ENCODE results near the gene SLC24A5. TPM values are rescaled to one million over a fixed set of nuclear protein-coding genes. Genes with fewer than 3 reads are reported as not detected.
A peak's percentile ranks its signal among the peaks of the same experiment; 100 is the strongest.

The SLC24A5 gene
- total RNA-seq, 2 donors from 2014 or later, result not detected

GRCh38 chr15:48087844-48088243, 32.9 kb upstream of the SLC24A5 start:
- Histone ChIP-seq H3K9me3 (ENCODE audit: control insufficient read depth, low read length) (peaks cover 17% of the 10 kb centered on the region), H3K4me3 (ENCODE audit: low read length) (no peak overlapping the region), H3K27me3 (ENCODE audit: control insufficient read depth, insufficient read depth, low read length, poor library complexity, severe bottlenecking) (no peaks in the 10 kb centered on the region), H3K9ac (ENCODE audit: extremely low read depth, low read length, poor library complexity, severe bottlenecking) (no peak overlapping the region), H3K36me3 (ENCODE audit: control insufficient read depth, insufficient read depth, low read length) (no peaks in the 10 kb centered on the region), H3K27ac (ENCODE audit: low read depth, low read length) (no peak overlapping the region), H3K4me1 (ENCODE audit: control insufficient read depth, insufficient read depth, low read length) (no peaks in the 10 kb centered on the region)
- no peaks in the 10 kb centered on the region for H3K27me3 Mint-ChIP-seq (ENCODE audit: insufficient read depth)
- H3K4me1 Mint-ChIP-seq, result no peaks in the 10 kb centered on the region
- DNase-seq, result peak; percentile 49
- no peak for TF ChIP-seq CTCF (conservative IDR thresholded peaks at IDR 0.05)
- H3K36me3 Mint-ChIP-seq (ENCODE audit: low read depth), result no peaks in the 10 kb centered on the region
- no peak overlapping the region for H3K27ac Mint-ChIP-seq
- no peak overlapping the region for H3K4me3 Mint-ChIP-seq
- peaks cover 16% of the 10 kb centered on the region for H3K9me3 Mint-ChIP-seq
- WGBS, 2 experiments (ENCODE audit: insufficient coverage in 1 of 2, insufficient read length in 1 of 2), result 87 to 93% methylated on average over 2 to 3 of the region's 3 CpGs

- Histone ChIP-seq H3K27ac (ENCODE audit: low read depth, low read length) (no peak overlapping the region), H3K36me3 (ENCODE audit: control insufficient read depth, insufficient read depth, low read length) (no peaks in the 10 kb centered on the region), H3K9me3 (ENCODE audit: control insufficient read depth, low read length) (peaks cover 17% of the 10 kb centered on the region), H3K4me3 (ENCODE audit: low read length) (no peak overlapping the region), H3K27me3 (ENCODE audit: control insufficient read depth, insufficient read depth, low read length, poor library complexity, severe bottlenecking) (no peaks in the 10 kb centered on the region), H3K4me1 (ENCODE audit: control insufficient read depth, insufficient read depth, low read length) (no peaks in the 10 kb centered on the region), H3K9ac (ENCODE audit: extremely low read depth, low read length, poor library complexity, severe bottlenecking) (no peak overlapping the region)
- peak; percentile 60 for DNase-seq
- Mint-ChIP-seq H3K27ac (no peak overlapping the region), H3K9me3 (peaks cover 16% of the 10 kb centered on the region), H3K4me3 (no peak overlapping the region), H3K4me1 (no peaks in the 10 kb centered on the region), H3K27me3 (ENCODE audit: insufficient read depth) (no peaks in the 10 kb centered on the region), H3K36me3 (ENCODE audit: low read depth) (no peaks in the 10 kb centered on the region)
- TF ChIP-seq CTCF (conservative IDR thresholded peaks at IDR 0.05), result no peak
- WGBS, 2 experiments (ENCODE audit: insufficient coverage in 1 of 2, insufficient read length in 1 of 2), result 89 to 90% methylated on average over 5 to 6 of the region's 6 CpGs
Observed at GRCh38 chr15:48089702-48090101, 31.1 kb upstream of the SLC24A5 start.

- H3K36me3 Mint-ChIP-seq (ENCODE audit: low read depth), result no peaks in the 10 kb centered on the region
- Histone ChIP-seq H3K27me3 (ENCODE audit: control insufficient read depth, insufficient read depth, low read length, poor library complexity, severe bottlenecking) (no peaks in the 10 kb centered on the region), H3K36me3 (ENCODE audit: control insufficient read depth, insufficient read depth, low read length) (no peaks in the 10 kb centered on the region), H3K9ac (ENCODE audit: extremely low read depth, low read length, poor library complexity, severe bottlenecking) (no peak overlapping the region), H3K27ac (ENCODE audit: low read depth, low read length) (no peak overlapping the region), H3K4me1 (ENCODE audit: control insufficient read depth, insufficient read depth, low read length) (no peaks in the 10 kb centered on the region), H3K4me3 (ENCODE audit: low read length) (no peak overlapping the region), H3K9me3 (ENCODE audit: control insufficient read depth, low read length) (peaks cover 17% of the 10 kb centered on the region)
- no peak for TF ChIP-seq CTCF (conservative IDR thresholded peaks at IDR 0.05)
- peaks cover 16% of the 10 kb centered on the region for H3K9me3 Mint-ChIP-seq
- no peak overlapping the region for H3K4me3 Mint-ChIP-seq
- no peaks in the 10 kb centered on the region for H3K27me3 Mint-ChIP-seq (ENCODE audit: insufficient read depth)
- WGBS, 2 experiments (ENCODE audit: insufficient coverage in 1 of 2, insufficient read length in 1 of 2), result 87 to 88% methylated on average over 2 of the region's 2 CpGs
- H3K4me1 Mint-ChIP-seq, result no peaks in the 10 kb centered on the region
- no peak overlapping the region for H3K27ac Mint-ChIP-seq
- no peak for DNase-seq
Observed at GRCh38 chr15:48090115-48090514, 30.7 kb upstream of the SLC24A5 start.
